Nephron progenitor cell (in vitro differentiated cells): ENCODE data around the gene PDE6G.
"Not testable (repeated sequence)": the region's sequence is repeated elsewhere in the genome, so short reads cannot be mapped to it uniquely, and the experiment has no call there.

Source experiments
- DNase-seq: peaks from one replicate; pipeline ENCODE4 v3.0.0; 2021
- H3K27ac Mint-ChIP-seq: 2 replicates; pipeline ENCODE4 v1.8.0; 2021; ENCODE audit warnings: mild to moderate bottlenecking, moderate library complexity, mixed read lengths
- H3K27me3 Mint-ChIP-seq: 2 replicates; pipeline ENCODE4 v1.8.0; 2021; ENCODE audit warnings: mild to moderate bottlenecking, low read depth, mixed read lengths; ENCODE audit not compliant: poor library complexity
- H3K36me3 Mint-ChIP-seq: 2 replicates; pipeline ENCODE4 v1.8.0; 2021; ENCODE audit warnings: low read depth, mixed read lengths
- H3K4me1 Mint-ChIP-seq: 2 replicates; pipeline ENCODE4 v1.8.0; 2021; ENCODE audit warnings: mixed read lengths
- H3K4me3 Mint-ChIP-seq: 2 replicates; pipeline ENCODE4 v1.8.0; 2021; ENCODE audit warnings: mild to moderate bottlenecking, moderate library complexity, mixed read lengths
- H3K9me3 Mint-ChIP-seq: 2 replicates; pipeline ENCODE4 v1.8.0; 2021; ENCODE audit warnings: mild to moderate bottlenecking, moderate library complexity, mixed read lengths
- CTCF ChIP-seq: fragments of 200-600 bp; sonication (generic); IDR thresholded peaks from 2 replicates; pipeline ENCODE4 v1.5.0; 2021; ENCODE audit warnings: antibody characterized with exemption

The PDE6G gene

GRCh38 chr17:81621494-81622130 lies 34.7 kb downstream of the PDE6G start:
- H3K27ac Mint-ChIP-seq = no peak overlapping the region
- H3K36me3 Mint-ChIP-seq = peaks cover 88% of the 10 kb centered on the region
- no peaks in the 10 kb centered on the region for H3K4me1 Mint-ChIP-seq
- TF ChIP-seq CTCF = no peak
- H3K4me3 Mint-ChIP-seq = no peak overlapping the region
- no peak for DNase-seq
- no peaks in the 10 kb centered on the region for H3K27me3 Mint-ChIP-seq
- peaks cover 33% of the 10 kb centered on the region for H3K9me3 Mint-ChIP-seq

GRCh38 chr17:81618307-81618706 lies 38.0 kb downstream of the PDE6G start:
- H3K4me1 Mint-ChIP-seq, H3K4me3 Mint-ChIP-seq, DNase-seq, H3K27me3 Mint-ChIP-seq, H3K27ac Mint-ChIP-seq: not testable (repeated sequence)
- peaks cover 90% of the 10 kb centered on the region for H3K36me3 Mint-ChIP-seq
- peaks cover 18% of the 10 kb centered on the region for H3K9me3 Mint-ChIP-seq

GRCh38 chr17:81616877-81617276 lies 39.5 kb downstream of the PDE6G start:
- DNase-seq = no peak
- H3K4me1 Mint-ChIP-seq = no peaks in the 10 kb centered on the region
- peaks cover 96% of the 10 kb centered on the region for H3K36me3 Mint-ChIP-seq
- H3K27ac Mint-ChIP-seq = no peak overlapping the region
- TF ChIP-seq CTCF = no peak
- H3K9me3 Mint-ChIP-seq = peaks cover 18% of the 10 kb centered on the region
- no peaks in the 10 kb centered on the region for H3K27me3 Mint-ChIP-seq
- no peak overlapping the region for H3K4me3 Mint-ChIP-seq

GRCh38 chr17:81615401-81615930 lies 40.9 kb downstream of the PDE6G start:
- DNase-seq = no peak
- no peak overlapping the region for H3K4me3 Mint-ChIP-seq
- no peaks in the 10 kb centered on the region for H3K27me3 Mint-ChIP-seq
- TF ChIP-seq CTCF = no peak
- H3K36me3 Mint-ChIP-seq = peaks cover 85% of the 10 kb centered on the region
- no peak overlapping the region for H3K27ac Mint-ChIP-seq
- no peaks in the 10 kb centered on the region for H3K4me1 Mint-ChIP-seq
- peaks cover 18% of the 10 kb centered on the region for H3K9me3 Mint-ChIP-seq

- Mint-ChIP-seq H3K36me3 (peaks cover 69% of the 10 kb centered on the region), H3K4me3 (no peak overlapping the region), H3K9me3 (peaks cover 13% of the 10 kb centered on the region), H3K4me1 (no peaks in the 10 kb centered on the region), H3K27ac (peak overlapping the region; percentile 18), H3K27me3 (no peaks in the 10 kb centered on the region)
- TF ChIP-seq CTCF = no peak
- no peak for DNase-seq
These were observed 44.0 kb downstream of the PDE6G start for GRCh38 chr17:81612172-81612970.

GRCh38 chr17:81609541-81610311 lies 46.6 kb downstream of the PDE6G start:
- H3K4me1 Mint-ChIP-seq = no peaks in the 10 kb centered on the region
- no peaks in the 10 kb centered on the region for H3K9me3 Mint-ChIP-seq
- H3K27ac Mint-ChIP-seq = peak overlapping the region; percentile 48
- no peak for TF ChIP-seq CTCF
- no peak overlapping the region for H3K4me3 Mint-ChIP-seq
- H3K36me3 Mint-ChIP-seq = peaks cover 57% of the 10 kb centered on the region
- DNase-seq = no peak
- H3K27me3 Mint-ChIP-seq = no peaks in the 10 kb centered on the region
